NT2/D1 (cell line): ENCODE data around the gene ZBTB37.

Source experiments
- SUZ12 ChIP-seq: IDR thresholded peaks from 2 replicates; pipeline ENCODE4 v1.6.1; 2011; ENCODE audit not compliant: insufficient read length, insufficient read depth; ENCODE audit errors: extremely low read depth
- YY1 ChIP-seq: IDR thresholded peaks from 2 replicates; pipeline ENCODE4 v1.6.1; 2011; ENCODE audit not compliant: insufficient read length, insufficient read depth
- ZNF274 ChIP-seq: IDR thresholded peaks from 2 replicates; pipeline ENCODE4 v1.6.1; 2011; ENCODE audit warnings: mild to moderate bottlenecking, low read depth, low read length

DNA sequence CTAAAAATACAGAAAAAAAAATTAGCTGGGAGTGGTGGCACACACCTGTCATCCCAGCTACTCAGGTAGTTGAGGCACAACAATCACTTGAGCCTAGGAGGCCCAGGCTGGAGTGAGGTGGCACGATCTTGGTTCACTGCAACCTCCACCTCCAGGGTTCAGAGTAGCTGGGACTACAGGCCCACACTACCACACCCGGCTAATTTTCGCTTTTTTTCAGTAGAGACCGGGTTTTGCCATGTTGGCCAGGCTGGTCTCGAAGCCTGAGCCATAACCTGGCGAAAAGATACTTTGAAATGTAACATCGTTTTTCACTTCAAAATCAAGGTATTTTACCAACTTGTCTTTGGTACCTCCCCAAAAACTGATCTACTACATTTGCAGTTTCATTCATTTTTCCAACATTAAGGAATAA is 6.4 kb upstream of the ZBTB37 start:
- TF ChIP-seq ZNF274, result no peak
- no peak for TF ChIP-seq YY1
- TF ChIP-seq SUZ12, result no peak
